ENCODE data around the gene LEFTY1. TPM values are rescaled to one million over a fixed set of nuclear protein-coding genes. Genes with fewer than 3 reads are reported as not detected.
A peak's percentile ranks its signal among the peaks of the same experiment; 100 is the strongest.

Gene LEFTY1
- total RNA-seq, 1 experiment from 2014 or later = not detected

GRCh38 chr1:225879521-225880221 is 9.3 kb downstream of the LEFTY1 start:
- intact Hi-C loops (cut with micrococcal nuclease) = loop anchor here (5.0 kb wide), 1 partner anchor 102 kb away; the partner anchor contains the start of gene SRP9
- no TSS peak for BruUV-seq (replicated peaks)

GRCh38 chr1:225878282-225878681 is 10.7 kb downstream of the LEFTY1 start:
- Histone ChIP-seq H3K9ac (ENCODE audit: low read length) (no peak overlapping the region), H3K4me1 (ENCODE audit: insufficient read depth, low read length) (peaks cover 82% of the 10 kb centered on the region), H3K27me3 (ENCODE audit: low read length) (no peaks in the 10 kb centered on the region), H3K4me2 (ENCODE audit: low read length) (no peak overlapping the region), H3F3A (ENCODE audit: low read length, unreplicated experiment) (peaks cover 4% of the 10 kb centered on the region), H2AFZ (ENCODE audit: low read length) (no peak overlapping the region), H3K9me3 (ENCODE audit: low read length) (no peaks in the 10 kb centered on the region), H3K79me2 (ENCODE audit: low read length) (peaks cover 85% of the 10 kb centered on the region), H4K20me1 (ENCODE audit: low read length) (peaks cover 23% of the 10 kb centered on the region; the same call in 1 of the 2 replicates), H3K27ac (ENCODE audit: low read length) (no peak overlapping the region), H3K36me3 (ENCODE audit: low read depth, low read length) (peaks cover 27% of the 10 kb centered on the region), H3K4me3 (ENCODE audit: low read length) (no peak overlapping the region), H3K9me2 (replicated peaks; ENCODE audit: low read length) (no peaks in the 10 kb centered on the region)
- BruUV-seq (replicated peaks) = no TSS peak
- ChIA-PET CTCF (no interaction called here), POLR2A (ENCODE audit: unreplicated experiment) (no interaction called here)
- ATAC-seq (no peak), DNase-seq (no peak)
- intact Hi-C loops (cut with micrococcal nuclease) = no loop called here
- TF ChIP-seq EZH2 (IDR thresholded peaks at IDR 0.05; ENCODE audit: low read length, unreplicated experiment) (no peak), EZH2phosphoT487 (IDR thresholded peaks at IDR 0.05; ENCODE audit: borderline replicate concordance, low read length) (no peak), CTCF (conservative IDR thresholded peaks at IDR 0.05; ENCODE audit: low read depth, low read length) (no peak)

More at GRCh38 chr1:225879521-225880221, 9.3 kb downstream of the LEFTY1 start:
- no peak for ATAC-seq
- Histone ChIP-seq H3K9me3 (ENCODE audit: low read length) (no peaks in the 10 kb centered on the region), H3K4me1 (ENCODE audit: insufficient read depth, low read length) (peaks cover 73% of the 10 kb centered on the region), H3K36me3 (ENCODE audit: low read depth, low read length) (peaks cover 15% of the 10 kb centered on the region), H2AFZ (ENCODE audit: low read length) (no peak overlapping the region), H3F3A (ENCODE audit: low read length, unreplicated experiment) (peaks cover 4% of the 10 kb centered on the region), H4K20me1 (ENCODE audit: low read length) (peaks cover 23% of the 10 kb centered on the region; the same call in 1 of the 2 replicates), H3K4me2 (ENCODE audit: low read length) (peak overlapping the region; percentile 93), H3K4me3 (ENCODE audit: low read length) (peak overlapping the region; percentile 96), H3K9me2 (replicated peaks; ENCODE audit: low read length) (no peaks in the 10 kb centered on the region), H3K27ac (ENCODE audit: low read length) (peak overlapping the region; percentile 98), H3K27me3 (ENCODE audit: low read length) (no peaks in the 10 kb centered on the region), H3K79me2 (ENCODE audit: low read length) (peaks cover 75% of the 10 kb centered on the region), H3K9ac (ENCODE audit: low read length) (peak overlapping the region; percentile 97)
- ChIA-PET CTCF (no interaction called here), POLR2A (ENCODE audit: unreplicated experiment) (no interaction called here)
- TF ChIP-seq CTCF (conservative IDR thresholded peaks at IDR 0.05; ENCODE audit: low read depth, low read length) = no peak
- TF ChIP-seq EZH2 (IDR thresholded peaks at IDR 0.05; ENCODE audit: low read length, unreplicated experiment) = no peak
- no peak for TF ChIP-seq EZH2phosphoT487 (IDR thresholded peaks at IDR 0.05; ENCODE audit: borderline replicate concordance, low read length)
- DNase-seq = peak; percentile 57

- POLR2A ChIA-PET (ENCODE audit: unreplicated experiment) = interaction anchor here (0.7 kb wide), 1 partner anchor 1543 kb away, joined by 3 read pairs; no protein-coding TSS in a partner anchor
- H3K4me2 ChIP-seq (ENCODE audit: low read length) = no peak overlapping the region
These were observed 11.4 kb downstream of the LEFTY1 start for GRCh38 chr1:225877580-225877979.

More at GRCh38 chr1:225877580-225877979, 11.4 kb downstream of the LEFTY1 start:
- H3K9me2 ChIP-seq (replicated peaks; ENCODE audit: low read length) = no peaks in the 10 kb centered on the region
- peaks cover 23% of the 10 kb centered on the region; the same call in 1 of the 2 replicates for H4K20me1 ChIP-seq (ENCODE audit: low read length)
- H3K27ac ChIP-seq (ENCODE audit: low read length) = no peak overlapping the region
- H3K36me3 ChIP-seq (ENCODE audit: low read depth, low read length) = peaks cover 32% of the 10 kb centered on the region
- no TSS peak for BruUV-seq (replicated peaks)
- H2AFZ ChIP-seq (ENCODE audit: low read length) = no peak overlapping the region
- H3K9me3 ChIP-seq (ENCODE audit: low read length) = no peaks in the 10 kb centered on the region
- CTCF ChIA-PET = no interaction called here
- ATAC-seq (no peak), DNase-seq (peak; percentile 58)
- H3F3A ChIP-seq (ENCODE audit: low read length, unreplicated experiment) = peaks cover 4% of the 10 kb centered on the region
- intact Hi-C loops (cut with micrococcal nuclease) = no loop called here
- no peak for TF ChIP-seq EZH2 (IDR thresholded peaks at IDR 0.05; ENCODE audit: low read length, unreplicated experiment)
- TF ChIP-seq EZH2phosphoT487 (IDR thresholded peaks at IDR 0.05; ENCODE audit: borderline replicate concordance, low read length) = no peak
- peak; percentile 79 for TF ChIP-seq CTCF (conservative IDR thresholded peaks at IDR 0.05; ENCODE audit: low read depth, low read length)
- peaks cover 87% of the 10 kb centered on the region for H3K79me2 ChIP-seq (ENCODE audit: low read length)
- H3K4me1 ChIP-seq (ENCODE audit: insufficient read depth, low read length) = peaks cover 89% of the 10 kb centered on the region
- H3K27me3 ChIP-seq (ENCODE audit: low read length) = no peaks in the 10 kb centered on the region
- no peak overlapping the region for H3K9ac ChIP-seq (ENCODE audit: low read length)
- H3K4me3 ChIP-seq (ENCODE audit: low read length) = no peak overlapping the region
